Chondrocyte (in vitro differentiated cells): ENCODE data around the gene SBK2. TPM values are rescaled to one million over a fixed set of nuclear protein-coding genes. Genes with fewer than 3 reads are reported as not detected.

Experiments used
- DNase-seq: peaks from one replicate; pipeline ENCODE4 v3.0.0; 2021; ENCODE audit warnings: mixed read lengths, low spot score
- H3K27ac Mint-ChIP-seq: one replicate; pipeline ENCODE4 v1.8.0; 2021; ENCODE audit warnings: mild to moderate bottlenecking, moderate library complexity, mixed read lengths; ENCODE audit not compliant: unreplicated experiment
- H3K27me3 Mint-ChIP-seq: 2 replicates; pipeline ENCODE4 v1.8.0; 2021; ENCODE audit warnings: low read depth, mixed read lengths
- H3K36me3 Mint-ChIP-seq: 2 replicates; pipeline ENCODE4 v1.8.0; 2021; ENCODE audit warnings: low read depth, mixed read lengths
- H3K4me1 Mint-ChIP-seq: 2 replicates; pipeline ENCODE4 v1.8.0; 2021; ENCODE audit warnings: low read depth, mild to moderate bottlenecking, mixed read lengths
- H3K4me3 Mint-ChIP-seq: one replicate; pipeline ENCODE4 v1.8.0; 2021; ENCODE audit warnings: mild to moderate bottlenecking, moderate library complexity, mixed read lengths; ENCODE audit not compliant: unreplicated experiment
- H3K9me3 Mint-ChIP-seq: 2 replicates; pipeline ENCODE4 v1.8.0; 2021; ENCODE audit warnings: low read depth, mixed read lengths
- CTCF ChIP-seq: fragments of 200-600 bp; sonication (generic); IDR thresholded peaks from 2 replicates; pipeline ENCODE4 v1.5.0; 2021; ENCODE audit warnings: antibody characterized with exemption, mild to moderate bottlenecking, moderate library complexity
- total RNA-seq: library from RNA; stranded (reverse); gene quantifications from 3 replicates; pipeline ENCODE4 v1.2.1, GENCODE V29; 2021

The SBK2 gene
- total RNA-seq, 1 donor from 2014 or later = not detected

- Mint-ChIP-seq H3K9me3 (no peaks in the 10 kb centered on the region), H3K36me3 (peaks cover 1% of the 10 kb centered on the region), H3K4me1 (peaks cover 25% of the 10 kb centered on the region), H3K27me3 (no peaks in the 10 kb centered on the region), H3K4me3 (no peak overlapping the region), H3K27ac (peak overlapping the region; percentile 54)
- no peak for DNase-seq
- TF ChIP-seq CTCF = no peak
Measured at GRCh38 chr19:55491546-55492360, 45.2 kb downstream of the SBK2 start.

GRCh38 chr19:55490478-55491432 is 46.2 kb downstream of the SBK2 start:
- peaks cover 1% of the 10 kb centered on the region for H3K36me3 Mint-ChIP-seq
- TF ChIP-seq CTCF = no peak
- H3K27ac Mint-ChIP-seq = no peak overlapping the region
- no peak for DNase-seq
- no peaks in the 10 kb centered on the region for H3K27me3 Mint-ChIP-seq
- peaks cover 32% of the 10 kb centered on the region for H3K4me1 Mint-ChIP-seq
- H3K4me3 Mint-ChIP-seq = no peak overlapping the region
- H3K9me3 Mint-ChIP-seq = no peaks in the 10 kb centered on the region

GRCh38 chr19:55489711-55490477 is 47.0 kb downstream of the SBK2 start:
- H3K27me3 Mint-ChIP-seq = no peaks in the 10 kb centered on the region
- no peak overlapping the region for H3K4me3 Mint-ChIP-seq
- no peak for DNase-seq
- H3K4me1 Mint-ChIP-seq = peaks cover 38% of the 10 kb centered on the region
- H3K36me3 Mint-ChIP-seq = peaks cover 1% of the 10 kb centered on the region
- H3K27ac Mint-ChIP-seq = no peak overlapping the region
- H3K9me3 Mint-ChIP-seq = no peaks in the 10 kb centered on the region
- no peak for TF ChIP-seq CTCF

GRCh38 chr19:55488986-55489710 is 47.8 kb downstream of the SBK2 start:
- no peaks in the 10 kb centered on the region for H3K9me3 Mint-ChIP-seq
- H3K36me3 Mint-ChIP-seq = peaks cover 1% of the 10 kb centered on the region
- no peak overlapping the region for H3K4me3 Mint-ChIP-seq
- TF ChIP-seq CTCF = no peak
- no peaks in the 10 kb centered on the region for H3K27me3 Mint-ChIP-seq
- no peak overlapping the region for H3K27ac Mint-ChIP-seq
- no peak for DNase-seq
- H3K4me1 Mint-ChIP-seq = peaks cover 36% of the 10 kb centered on the region
